ENCODE measurements around the gene MRPL50. TPM values are rescaled to one million over a fixed set of nuclear protein-coding genes. Genes with fewer than 3 reads are reported as not detected.

Gene MRPL50
- total and polyA plus RNA-seq, 9 of the 15 experiments (the other 6 are each of a cell fraction or from before 2014, with no cell fraction given) = 17.5 to 107 (median 37.4) TPM

- TF ChIP-seq HMBOX1 (IDR thresholded peaks at IDR 0.05) (peak; percentile 58), ARID1B (IDR thresholded peaks at IDR 0.05) (peak; percentile 86), NR2F6 (CRISPR knock-in tag; IDR thresholded peaks at IDR 0.05) (no peak), DIDO1 (tag; IDR thresholded peaks at IDR 0.05; ENCODE audit: low read depth) (no peak), CREM (IDR thresholded peaks at IDR 0.05; ENCODE audit: low read depth) (no peak), CHD1 (IDR thresholded peaks at IDR 0.05; ENCODE audit: low read length) (no peak), SIX5 (IDR thresholded peaks at IDR 0.05; ENCODE audit: borderline replicate concordance in 1 of 2, insufficient read depth in 1 of 2, low read depth in 1 of 2, low read length in 2 of 2) (no peak), ZNF583 (CRISPR knock-in tag; IDR thresholded peaks at IDR 0.05) (no peak), JUND (IDR thresholded peaks at IDR 0.05; ENCODE audit: borderline replicate concordance, low read depth, low read length) (peak; percentile 68; the same call in 1 of the 2 replicates), JUND (tag; IDR thresholded peaks at IDR 0.05; ENCODE audit: borderline replicate concordance, low read depth, low read length) (peak; percentile 39; the same call in 2 of the 3 replicates), CBFA2T3 (IDR thresholded peaks at IDR 0.05) (peak; percentile 89), MTA2 (IDR thresholded peaks at IDR 0.05; ENCODE audit: low read depth) (peak; percentile 33; the same call in 1 of the 2 replicates), MCM7 (IDR thresholded peaks at IDR 0.05) (no peak), NFE2 (IDR thresholded peaks at IDR 0.05; ENCODE audit: low read depth) (0 out of 2 replicates have a peak, but pooled peaks have one; percentile 19), TCF3 (CRISPR knock-in tag; IDR thresholded peaks at IDR 0.05) (peak; percentile 53), NFXL1 (CRISPR knock-in tag; IDR thresholded peaks at IDR 0.05) (no peak), CXXC5 (CRISPR knock-in tag; IDR thresholded peaks at IDR 0.05) (no peak), KLF16 (IDR thresholded peaks at IDR 0.05) (peak; percentile 10; the same call in 1 of the 2 replicates), POLR2AphosphoS2 (IDR thresholded peaks at IDR 0.05; ENCODE audit: low read length) (no peak), PRMT5 (CRISPR knock-in tag; IDR thresholded peaks at IDR 0.05) (no peak), ETV5 (CRISPR knock-in tag; IDR thresholded peaks at IDR 0.05; ENCODE audit: low read depth) (no peak), SMARCC2 (IDR thresholded peaks at IDR 0.05; ENCODE audit: low read depth) (no peak; the same call in 1 of the 2 replicates), NCOA1 (IDR thresholded peaks at IDR 0.05; ENCODE audit: low read depth) (no peak), PHB (CRISPR knock-in tag; IDR thresholded peaks at IDR 0.05) (no peak), MEF2D (tag; conservative IDR thresholded peaks at IDR 0.05; ENCODE audit: low read depth) (no peak), FOSL1 (tag; conservative IDR thresholded peaks at IDR 0.05) (peak; percentile 66)
- TF ChIP-seq, protein P1, sequence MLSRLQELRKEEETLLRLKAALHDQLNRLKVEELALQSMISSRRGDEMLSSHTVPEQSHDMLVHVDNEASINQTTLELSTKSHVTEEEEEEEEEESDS (CRISPR knock-in tag; IDR thresholded peaks at IDR 0.05) = no peak
- TF ChIP-seq, protein P2, sequence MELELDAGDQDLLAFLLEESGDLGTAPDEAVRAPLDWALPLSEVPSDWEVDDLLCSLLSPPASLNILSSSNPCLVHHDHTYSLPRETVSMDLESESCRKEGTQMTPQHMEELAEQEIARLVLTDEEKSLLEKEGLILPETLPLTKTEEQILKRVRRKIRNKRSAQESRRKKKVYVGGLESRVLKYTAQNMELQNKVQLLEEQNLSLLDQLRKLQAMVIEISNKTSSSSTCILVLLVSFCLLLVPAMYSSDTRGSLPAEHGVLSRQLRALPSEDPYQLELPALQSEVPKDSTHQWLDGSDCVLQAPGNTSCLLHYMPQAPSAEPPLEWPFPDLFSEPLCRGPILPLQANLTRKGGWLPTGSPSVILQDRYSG (tag; conservative IDR thresholded peaks at IDR 0.05; ENCODE audit: low read depth) = no peak
- TF ChIP-seq, protein P3, sequence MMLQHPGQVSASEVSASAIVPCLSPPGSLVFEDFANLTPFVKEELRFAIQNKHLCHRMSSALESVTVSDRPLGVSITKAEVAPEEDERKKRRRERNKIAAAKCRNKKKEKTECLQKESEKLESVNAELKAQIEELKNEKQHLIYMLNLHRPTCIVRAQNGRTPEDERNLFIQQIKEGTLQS (IDR thresholded peaks at IDR 0.05) = peak; percentile 85
- TF ChIP-seq, protein P3 (CRISPR knock-in tag; conservative IDR thresholded peaks at IDR 0.05) = no peak
Observed at GRCh38 chr9:101366038-101366756, 32.2 kb downstream of the MRPL50 start (continued).

Data from K562 (cell line).